A549 (cell line): Measurements from ENCODE around the gene SLC6A19. TPM values are rescaled to one million over a fixed set of nuclear protein-coding genes. Genes with fewer than 3 reads are reported as not detected.

Experiments used
- ATAC-seq, 2 experiments: fragments of 200-7000 bp in 1 of 2; fragments of >200 bp in 1 of 2; cut with Nextera tagmentation in 1 of 2; cut with Tn5 transposase in 1 of 2; 3 replicates each; pipeline versions ENCODE4 v1.8.0 to v1.9.1; 2018 to 2020; ENCODE audit warnings: mild to moderate bottlenecking in 1 of 2, moderate library complexity in 1 of 2
- CTCF ChIA-PET: fragments of 300-600 bp; sonication (Branson Sonifier 250); formaldehyde crosslinking; extraction: SDS; loops from one replicate; lab custom pipeline; 2021; ENCODE audit warnings: antibody characterized with exemption, inconsistent platforms; lab: Yijun Ruan, JAX
- POLR2A ChIA-PET: fragments of 350-600 bp; formaldehyde crosslinking; extraction: SDS; loops from one replicate; lab custom pipeline; 2021; ENCODE audit warnings: antibody characterized with exemption, inconsistent platforms; lab: Yijun Ruan, JAX
- DNase-seq, 2 experiments: peaks; one replicate each; pipeline versions ENCODE4 v3.0.0 to v3.0.0-alpha.2; 2011 to 2016; ENCODE audit warnings: low read depth in 1 of 2, low spot score in 1 of 2
- FAIRE-seq: peaks from 2 replicates; lab custom pipeline; 2011; peaks lifted over from hg19 to GRCh38; lab: Jason Lieb, UNC
- H3K27ac ChIP-seq, 2 experiments: fragments of >200 bp; sonication (Bioruptor Twin); formaldehyde crosslinking; 3 replicates each; pipeline ENCODE4 v1.5.1; 2016 to 2017
- H3K4me1 ChIP-seq: fragments of >200 bp; sonication (Bioruptor Twin); formaldehyde crosslinking; 3 replicates; pipeline ENCODE4 v1.6.1; 2016
- H3K4me2 ChIP-seq: fragments of >200 bp; sonication (Bioruptor Twin); formaldehyde crosslinking; 3 replicates; pipeline ENCODE4 v1.6.1; 2016
- H3K4me3 ChIP-seq: fragments of >200 bp; sonication (Bioruptor Twin); formaldehyde crosslinking; 3 replicates; pipeline ENCODE4 v1.5.1; 2016
- H3K9me3 ChIP-seq: fragments of >200 bp; sonication (Bioruptor Twin); formaldehyde crosslinking; 3 replicates; pipeline ENCODE4 v1.6.1; 2016
- ATOH8 ChIP-seq: fragments of 250-450 bp; sonication (Bioruptor Pico); IDR thresholded peaks from 2 replicates; pipeline ENCODE4 v1.5.0; 2020; ENCODE audit warnings: low read depth, mild to moderate bottlenecking, moderate library complexity
- CBX8 ChIP-seq: fragments of 200-600 bp; sonication (generic); IDR thresholded peaks from 2 replicates; pipeline ENCODE4 v1.6.1; 2016
- CHD2 ChIP-seq: fragments of 150-350 bp; IDR thresholded peaks from 2 replicates; pipeline ENCODE4 v1.6.1; 2014; ENCODE audit warnings: low read length; ENCODE audit not compliant: partially characterized antibody
- EP300 ChIP-seq, 2 experiments: fragments of >200 bp; sonication (Bioruptor Twin); formaldehyde crosslinking; IDR thresholded peaks; 2 replicates in 1 of 2; 3 replicates in 1 of 2; pipeline ENCODE4 v1.6.1; 2016 to 2017
- FOSL2 ChIP-seq, 2 experiments: fragments of 450-650 bp in 1 of 2; fragments of >200 bp in 1 of 2; sonication (Bioruptor Twin) in 1 of 2; formaldehyde crosslinking; IDR thresholded peaks; 2 replicates each; pipeline versions ENCODE4 v1.5.0 to v1.6.1; 2016 to 2020; ENCODE audit warnings: mild to moderate bottlenecking in 1 of 2, moderate library complexity in 1 of 2
- FOXS1 ChIP-seq: fragments of 250-450 bp; sonication (Bioruptor Pico); IDR thresholded peaks from 2 replicates; pipeline ENCODE4 v1.5.0; 2020; ENCODE audit warnings: mild to moderate bottlenecking, moderate library complexity
- GATA3 ChIP-seq: IDR thresholded peaks from 2 replicates; pipeline ENCODE4 v1.6.1; 2012; ENCODE audit warnings: borderline replicate concordance
- HES2 ChIP-seq: fragments of >200 bp; sonication (Bioruptor Twin); formaldehyde crosslinking; IDR thresholded peaks from 2 replicates; pipeline ENCODE4 v1.6.1; 2016
- HEYL ChIP-seq: fragments of 250-450 bp; sonication (Bioruptor Pico); IDR thresholded peaks from 2 replicates; pipeline ENCODE4 v1.8.0; 2021; ENCODE audit warnings: mild to moderate bottlenecking, moderate library complexity
- HMGXB4 ChIP-seq: fragments of 250-450 bp; sonication (Bioruptor Pico); IDR thresholded peaks from 2 replicates; pipeline ENCODE4 v1.5.0; 2021; ENCODE audit warnings: mild to moderate bottlenecking, moderate library complexity, borderline replicate concordance
- HOXB13 ChIP-seq: fragments of 250-450 bp; sonication (Bioruptor Pico); IDR thresholded peaks from 2 replicates; pipeline ENCODE4 v1.5.0; 2020; ENCODE audit warnings: low read depth, mild to moderate bottlenecking, moderate library complexity
- HOXB5 ChIP-seq: fragments of 250-450 bp; sonication (Bioruptor Pico); IDR thresholded peaks from 2 replicates; pipeline ENCODE4 v1.5.0; 2020; ENCODE audit warnings: mild to moderate bottlenecking, moderate library complexity
- JUN ChIP-seq, 2 experiments: fragments of >200 bp; sonication (Bioruptor Twin); formaldehyde crosslinking; IDR thresholded peaks; 2 replicates in 1 of 2; 3 replicates in 1 of 2; pipeline ENCODE4 v1.6.1; 2016 to 2017
- KDM1A ChIP-seq: fragments of 200-600 bp; sonication (generic); IDR thresholded peaks from 2 replicates; pipeline ENCODE4 v1.6.1; 2016; ENCODE audit warnings: low read depth, mild to moderate bottlenecking
- MAX ChIP-seq: IDR thresholded peaks from 2 replicates; pipeline ENCODE4 v1.6.1; 2012
- MAZ ChIP-seq: fragments of 150-350 bp; IDR thresholded peaks from 2 replicates; pipeline ENCODE4 v1.6.1; 2014; ENCODE audit warnings: antibody characterized with exemption, low read depth, low read length, borderline replicate concordance
- NR3C1 ChIP-seq: fragments of >200 bp; sonication (Bioruptor Twin); formaldehyde crosslinking; IDR thresholded peaks from 3 replicates; pipeline ENCODE4 v1.6.1; 2017
- PBX3 ChIP-seq: IDR thresholded peaks from 2 replicates; pipeline ENCODE4 v1.6.1; 2012
- POLR2A ChIP-seq: IDR thresholded peaks from 2 replicates; pipeline ENCODE4 v1.6.1; 2012; ENCODE audit warnings: mild to moderate bottlenecking, low read length
- RARB ChIP-seq: fragments of 250-450 bp; sonication (Bioruptor Pico); IDR thresholded peaks from 2 replicates; pipeline ENCODE4 v1.8.0; 2021; ENCODE audit warnings: mild to moderate bottlenecking, moderate library complexity
- RCOR1 ChIP-seq: fragments of 150-350 bp; IDR thresholded peaks from 2 replicates; pipeline ENCODE4 v1.6.1; 2014; ENCODE audit warnings: antibody characterized with exemption, low read length, low read depth
- RNF2 ChIP-seq: fragments of 200-600 bp; sonication (generic); IDR thresholded peaks from 2 replicates; pipeline ENCODE4 v1.6.1; 2016; ENCODE audit warnings: low read depth, mild to moderate bottlenecking, antibody characterized with exemption, moderate library complexity, borderline replicate concordance
- SMC3 ChIP-seq: fragments of >200 bp; sonication (Bioruptor Twin); formaldehyde crosslinking; IDR thresholded peaks from 3 replicates; pipeline ENCODE4 v1.6.1; 2018; ENCODE audit warnings: inconsistent platforms
- SREBF2 ChIP-seq: fragments of 450-650 bp; IDR thresholded peaks from 2 replicates; pipeline ENCODE4 v1.6.1; 2014; ENCODE audit warnings: mild to moderate bottlenecking, moderate library complexity
- TP53 ChIP-seq: fragments of 250-450 bp; sonication (Bioruptor Pico); IDR thresholded peaks from 2 replicates; pipeline ENCODE4 v1.5.0; 2021; ENCODE audit warnings: mild to moderate bottlenecking, moderate library complexity
- WGBS: methylation state at CpG from one replicate; pipeline ENCODE4 v1.1.6; 2017; ENCODE audit errors: missing lambda C conversion rate; 5-methylcytosine and 5-hydroxymethylcytosine counted together
- polyA plus RNA-seq, 4 experiments: library from polyadenylated mRNA; depleted of rRNA in 3 of 4; stranded (reverse); fragments of >200 nt; fragmentation: RNase III in 1 of 4; extraction: RNeasy Plus Mini Kit Qiagen cat#74134 plus additional on column Dnase treatment in 1 of 4; gene quantifications; 2 replicates in 3 of 4; 3 replicates in 1 of 4; pipeline ENCODE4 v1.2.3, GENCODE V29; 2011 to 2017

SLC6A19 gene
- polyA plus RNA-seq, 2 of the 4 experiments (the other 2 are of a cell fraction), result 0.01 TPM; not detected in 1

- Histone ChIP-seq H3K4me2 (no peak overlapping the region), H3K4me3 (no peak overlapping the region), H3K4me1 (no peaks in the 10 kb centered on the region), H3K27ac (no peak overlapping the region), H3K9me3 (no peaks in the 10 kb centered on the region)
- 34% methylated on average over 14 of the region's 33 CpGs for WGBS
- ATAC-seq, result no peak
- CTCF ChIA-PET, result no interaction called here
- FAIRE-seq, result no peak
- no peak for DNase-seq
- POLR2A ChIA-PET, result no interaction called here
- no peak for TF ChIP-seq MAX
- no peak for TF ChIP-seq FOXS1 (CRISPR knock-in tag)
- TF ChIP-seq PBX3, result no peak
- TF ChIP-seq POLR2A, result no peak
- no peak for TF ChIP-seq NR3C1
- no peak for TF ChIP-seq CHD2
- TF ChIP-seq HES2, result no peak
- no peak for TF ChIP-seq HOXB5 (CRISPR knock-in tag)
These were observed 42.2 kb downstream of the SLC6A19 start for GRCh38 chr5:1243487-1244130.

GRCh38 chr5:1244255-1244654 is 42.9 kb downstream of the SLC6A19 start:
- Histone ChIP-seq H3K4me2 (no peak overlapping the region), H3K4me3 (no peak overlapping the region), H3K9me3 (no peaks in the 10 kb centered on the region), H3K4me1 (no peaks in the 10 kb centered on the region), H3K27ac (no peak overlapping the region)
- FAIRE-seq (no peak), DNase-seq (no peak), ATAC-seq (no peak)
- TF ChIP-seq FOSL2 (IDR thresholded peaks at IDR 0.05) (no peak), FOSL2 (CRISPR knock-in tag; IDR thresholded peaks at IDR 0.05) (no peak), HOXB13 (no peak), HMGXB4 (no peak), RNF2 (no peak), TP53 (CRISPR knock-in tag) (no peak), CBX8 (no peak), HES2 (no peak), CHD2 (no peak), KDM1A (no peak), MAZ (no peak), HEYL (CRISPR knock-in tag) (no peak), RARB (no peak), RCOR1 (no peak), EP300 (IDR thresholded peaks at IDR 0.05) (no peak), ATOH8 (no peak), SREBF2 (no peak), GATA3 (no peak), JUN (IDR thresholded peaks at IDR 0.05) (no peak), SMC3 (no peak)
- ChIA-PET CTCF (interaction anchor here (0.7 kb wide), 1 partner anchor 75 kb away, joined by 3 read pairs; no protein-coding TSS in a partner anchor), POLR2A (no interaction called here)
- WGBS, result 51% methylated on average over 9 of the region's 21 CpGs
